GM19397 (cell line): ENCODE measurements around the gene PBX3.

Source experiments
- ATAC-seq: cut with Tn5 transposase; IDR thresholded peaks from one replicate; pipeline ENCODE4 v1.9.1; 2021; ENCODE audit warnings: mild to moderate bottlenecking, moderate library complexity; ENCODE audit not compliant: unreplicated experiment

The PBX3 gene

GRCh38 chr9:125747053-125747764 lies at the start of gene PBX3:
Gene PBX3 (plus strand): TSS chr9:125747373.
- ATAC-seq: peak; percentile 17

DNA sequence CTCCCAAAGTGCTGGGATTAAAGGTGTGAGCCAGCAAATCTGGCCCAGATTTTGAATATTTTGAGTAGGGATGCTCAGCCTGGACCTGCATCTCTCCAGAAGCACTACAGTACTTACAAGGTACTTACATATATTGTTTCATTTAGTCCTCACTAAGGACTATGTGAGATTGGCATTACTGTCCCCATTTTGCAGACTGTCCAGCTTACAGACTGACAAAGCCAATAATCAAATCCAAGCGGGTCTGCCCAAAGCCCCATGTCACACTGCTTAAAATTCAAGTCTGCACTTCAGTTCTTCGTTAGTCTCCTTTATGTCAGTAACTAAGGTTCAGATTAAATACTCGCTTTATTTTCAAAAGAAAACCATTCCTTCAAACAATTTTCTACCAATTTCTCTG lies 47.3 kb upstream of the PBX3 start:
- no peak for ATAC-seq

- ATAC-seq: peak; percentile 71
Measured at GRCh38 chr9:125700791-125701190, 46.4 kb upstream of the PBX3 start.

DNA sequence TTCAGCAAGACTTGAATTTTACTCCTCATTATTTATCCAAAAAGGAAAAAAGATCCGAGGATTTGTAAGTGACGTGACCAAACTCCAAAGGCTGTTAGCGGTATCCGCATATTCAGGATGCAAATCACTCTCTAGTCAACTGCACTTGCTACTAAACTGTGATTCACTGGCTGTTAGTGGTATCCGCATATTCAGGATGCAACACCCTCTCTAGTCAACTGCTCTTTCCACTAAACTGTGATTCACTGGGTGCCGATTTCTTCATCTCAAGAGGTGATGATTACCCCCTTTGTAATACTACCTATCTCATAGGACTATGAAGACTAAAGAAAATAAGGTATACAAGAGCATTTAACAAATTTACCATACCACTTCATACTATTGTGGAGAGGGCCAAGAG lies 45.8 kb upstream of the PBX3 start:
- no peak for ATAC-seq

GRCh38 chr9:125703662-125704061 lies 43.5 kb upstream of the PBX3 start:
- no peak for ATAC-seq

DNA sequence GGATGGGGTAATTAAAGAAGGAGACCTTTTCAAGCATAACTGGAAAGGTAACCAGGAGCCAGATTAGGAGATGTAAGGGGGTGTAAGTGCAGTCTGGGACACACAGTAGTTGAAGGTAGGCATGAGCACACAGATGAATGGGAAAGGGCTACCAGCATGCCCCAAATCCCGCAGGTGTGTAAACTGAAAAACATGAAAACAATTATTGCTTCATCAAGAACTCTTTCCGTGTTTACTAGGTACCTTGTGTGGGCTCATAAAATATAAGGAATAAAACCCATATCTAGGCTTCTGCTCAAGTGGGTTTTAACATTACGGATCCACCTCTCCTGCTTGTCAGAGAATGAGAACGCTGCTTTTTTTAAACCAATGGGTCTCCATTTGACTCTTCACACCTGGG lies 41.3 kb upstream of the PBX3 start:
- ATAC-seq: no peak

DNA sequence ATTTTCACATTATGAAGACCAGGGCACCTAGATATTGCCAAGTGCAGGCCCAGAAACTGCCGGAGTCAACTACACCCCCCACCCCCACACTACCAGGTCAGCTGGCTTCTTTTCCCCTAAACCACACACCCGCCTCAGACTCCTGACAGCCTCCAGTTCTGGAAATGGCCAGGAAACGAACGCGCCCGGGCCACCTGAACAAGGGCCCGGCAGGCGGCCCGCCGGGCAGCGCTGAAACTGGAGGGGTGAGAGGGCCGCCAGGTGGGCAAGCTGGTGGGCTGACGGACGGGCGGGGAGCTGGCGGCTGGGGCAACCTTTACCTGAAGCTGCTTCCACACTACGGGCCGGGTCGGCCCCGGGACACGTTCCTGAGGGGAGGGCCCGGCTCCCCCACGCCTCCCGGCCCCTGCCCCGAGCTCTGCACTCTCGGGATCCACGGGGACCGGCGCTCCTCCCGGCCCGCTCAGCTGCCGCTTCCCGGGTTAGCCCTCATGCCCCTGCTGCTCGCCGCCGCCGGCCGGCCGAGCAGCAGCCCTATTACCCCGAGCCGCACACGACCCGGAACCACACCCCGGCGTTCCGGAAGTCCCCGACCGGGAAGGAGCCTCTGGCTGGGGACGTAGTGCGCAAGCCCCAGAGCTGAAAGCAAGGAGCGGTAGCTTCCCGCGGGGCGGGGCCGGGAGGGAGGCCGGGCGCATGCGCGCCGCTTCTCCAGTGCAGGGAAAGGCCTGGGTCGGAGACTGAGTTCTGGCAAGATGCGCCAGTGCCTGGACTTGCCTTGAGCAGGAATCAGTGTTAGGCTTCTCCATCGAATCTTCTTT lies 40.3 kb upstream of the PBX3 start, which contains the start of gene MAPKAP1:
Gene MAPKAP1 (minus strand): TSS at position 558 of the 821 bp plus-strand sequence. CDS start 34,634 bp downstream, outside the sequence.
- peak; percentile 96 for ATAC-seq

- peak; percentile 4 for ATAC-seq
Measured at GRCh38 chr9:125707472-125707804, 39.7 kb upstream of the PBX3 start.

DNA sequence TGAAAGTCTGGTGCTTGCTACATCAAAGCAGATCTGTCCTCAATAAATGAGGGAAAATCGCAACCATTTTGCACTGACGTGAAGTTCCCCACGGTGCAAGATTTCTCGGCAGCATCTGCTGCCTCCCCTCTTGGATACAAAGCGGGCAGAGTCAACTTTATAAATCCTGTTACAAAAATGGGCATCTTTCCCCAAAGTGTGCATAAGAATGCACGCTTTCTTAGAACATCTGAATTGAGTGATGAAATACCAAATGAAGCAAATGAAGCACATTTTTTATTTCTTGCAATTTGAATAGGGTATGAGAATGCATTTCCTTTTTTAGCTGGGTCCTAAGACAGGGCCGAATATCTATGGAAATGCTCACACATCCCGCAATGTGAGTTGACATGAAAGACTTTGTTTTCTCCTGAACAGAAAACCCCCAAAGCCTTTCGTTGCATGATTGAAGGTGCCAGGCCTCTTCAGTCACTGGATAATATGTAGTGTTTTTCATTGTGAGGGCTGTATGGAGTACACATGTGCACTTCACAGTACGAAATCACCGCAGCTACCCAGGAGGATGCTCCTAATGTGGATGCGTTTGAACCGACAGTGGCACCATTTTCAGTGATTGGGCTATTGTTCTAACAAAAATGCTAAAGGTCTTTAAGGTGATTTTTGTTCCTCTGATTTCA lies 20.6 kb upstream of the PBX3 start:
- ATAC-seq: no peak

- no peak for ATAC-seq
Measured at GRCh38 chr9:125730168-125730567, 17.0 kb upstream of the PBX3 start.

- ATAC-seq: no peak
Measured at GRCh38 chr9:125732562-125732961, 14.6 kb upstream of the PBX3 start.

DNA sequence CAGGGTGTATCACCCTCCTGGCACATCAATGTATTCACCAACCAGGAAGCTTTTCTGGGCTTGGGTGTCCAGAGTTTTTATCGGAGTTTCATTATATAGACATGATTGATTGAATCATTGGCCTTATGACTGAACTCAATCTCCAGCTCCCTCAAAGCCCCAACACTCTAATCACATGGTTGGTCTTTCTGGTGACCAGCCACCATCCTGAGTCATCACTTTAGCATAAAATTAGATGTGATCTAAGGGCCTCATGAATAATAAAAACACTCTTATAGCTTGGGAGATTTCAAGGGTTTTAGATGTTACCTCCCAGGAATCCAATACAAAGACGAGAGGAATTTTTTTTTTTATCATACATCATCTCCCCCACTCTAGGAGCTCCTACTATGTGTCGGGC lies 7.7 kb upstream of the PBX3 start:
- no peak for ATAC-seq

DNA sequence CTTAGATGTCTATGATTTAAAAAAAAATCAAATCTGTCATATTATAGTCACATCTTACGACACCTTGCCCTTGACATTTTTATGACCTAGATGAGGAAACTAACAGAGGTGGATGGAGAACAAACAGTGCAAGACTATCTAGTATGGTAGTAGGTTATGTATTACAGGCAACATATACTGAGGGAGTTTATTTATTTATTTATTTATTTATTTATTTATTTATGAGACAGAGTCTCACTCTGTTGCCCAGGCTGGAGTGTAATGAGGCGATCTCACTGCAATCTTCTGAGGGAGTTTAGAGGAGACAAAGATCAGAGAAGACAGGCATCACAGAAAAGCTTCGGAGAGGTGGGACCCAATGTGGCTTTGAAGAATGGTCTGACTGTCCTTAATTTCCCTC lies 4.5 kb upstream of the PBX3 start:
- no peak for ATAC-seq

GRCh38 chr9:125743682-125744428 lies 3.3 kb upstream of the PBX3 start:
- ATAC-seq: no peak

DNA sequence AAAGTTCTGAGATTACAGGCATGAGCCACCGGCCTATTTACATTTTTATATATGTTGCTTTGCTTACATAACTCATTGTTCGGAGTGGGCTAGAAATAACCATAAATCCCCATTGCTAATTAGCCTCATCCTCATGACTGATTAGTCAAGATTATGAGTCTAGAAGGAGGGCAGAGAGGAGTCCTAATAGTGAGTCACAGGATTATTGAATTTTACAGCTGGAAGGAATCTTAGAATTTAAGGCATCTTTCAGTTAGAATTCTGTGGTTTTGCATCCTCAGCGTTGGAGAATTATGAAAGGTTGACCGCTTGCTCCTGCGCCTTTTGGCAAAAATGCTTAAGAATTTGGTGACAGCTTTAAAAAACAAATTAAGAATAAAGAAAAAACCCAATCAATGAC lies 2.6 kb upstream of the PBX3 start:
- ATAC-seq: no peak

DNA sequence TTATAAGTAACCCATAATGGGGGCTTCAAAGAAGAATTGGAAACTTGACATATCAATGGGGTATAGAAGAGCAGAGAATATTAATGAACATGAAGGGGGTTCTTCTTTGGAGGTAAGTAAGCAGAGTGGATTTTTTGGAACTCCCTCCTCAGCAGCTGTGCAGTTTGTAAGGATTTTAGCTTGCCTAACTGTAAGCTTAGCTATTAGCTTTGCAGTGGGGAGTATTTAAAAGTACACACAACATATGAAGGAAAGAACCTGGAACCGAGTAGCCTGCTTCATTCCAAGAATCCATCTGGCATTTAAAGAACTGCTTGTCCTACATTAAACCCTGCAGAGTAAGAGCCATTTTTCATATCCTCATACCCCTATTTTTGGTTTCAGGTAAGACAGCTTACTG lies 2.2 kb upstream of the PBX3 start:
- no peak for ATAC-seq

GRCh38 chr9:125745682-125746016 lies 1.5 kb upstream of the PBX3 start:
- no peak for ATAC-seq

GRCh38 chr9:125746017-125746773 lies 978 bp upstream of the PBX3 start:
- ATAC-seq: peak; percentile 69

- ATAC-seq: peak; percentile 22
Measured at GRCh38 chr9:125746774-125747052, 460 bp upstream of the PBX3 start.

GRCh38 chr9:125747765-125748445 lies 732 bp downstream of the PBX3 start:
- no peak for ATAC-seq
